Natural killer cell (primary cell): ENCODE data around the gene SLC37A3. TPM values are rescaled to one million over a fixed set of nuclear protein-coding genes. Genes with fewer than 3 reads are reported as not detected.

ENCODE experiments used
- ATAC-seq, 3 donors: fragments of 150-1000 bp in 2 of 3; fragments of 200-7000 bp in 1 of 3; cut with Tn5 transposase; 1 replicate in 1 of 3; 2 replicates in 2 of 3; pipeline ENCODE4 v1.10.0; 2021; ENCODE audit warnings: mild to moderate bottlenecking in 2 of 3, moderate library complexity in 2 of 3
- DNase-seq, 2 donors: peaks; one replicate each; pipeline versions ENCODE4 v3.0.0 to v3.0.0-alpha.2; 2013 to 2021; ENCODE audit warnings: mixed read lengths in 1 of 2
- H3K27ac ChIP-seq: one replicate; pipeline ENCODE4 v1.5.1; 2013; ENCODE audit warnings: mild to moderate bottlenecking, low read length
- H3K27me3 ChIP-seq: one replicate; pipeline ENCODE4 v1.6.1; 2013; ENCODE audit warnings: low read length; ENCODE audit not compliant: control insufficient read depth, insufficient read depth
- H3K36me3 ChIP-seq: one replicate; pipeline ENCODE4 v1.6.1; 2013; ENCODE audit warnings: low read length; ENCODE audit not compliant: control insufficient read depth, insufficient read depth
- H3K4me1 ChIP-seq: one replicate; pipeline ENCODE4 v1.6.1; 2013; ENCODE audit warnings: low read length; ENCODE audit not compliant: control insufficient read depth, insufficient read depth
- H3K4me3 ChIP-seq: one replicate; pipeline ENCODE4 v1.5.1; 2013; ENCODE audit warnings: low read length
- H3K9me3 ChIP-seq: one replicate; pipeline ENCODE4 v1.6.1; 2013; ENCODE audit warnings: low read length; ENCODE audit not compliant: control insufficient read depth, insufficient read depth
- H3K27ac Mint-ChIP-seq, 2 donors: one replicate each; pipeline ENCODE4 v1.8.0; 2022; ENCODE audit warnings: mild to moderate bottlenecking in 2 of 2, mixed read lengths in 2 of 2, moderate library complexity in 1 of 2
- H3K27me3 Mint-ChIP-seq, 2 donors: one replicate each; pipeline ENCODE4 v1.8.0; 2022; ENCODE audit warnings: low read depth in 2 of 2, mixed read lengths in 2 of 2
- H3K36me3 Mint-ChIP-seq: one replicate; pipeline ENCODE4 v1.8.0; 2022; ENCODE audit warnings: mixed read lengths
- H3K4me1 Mint-ChIP-seq, 2 donors: one replicate each; pipeline ENCODE4 v1.8.0; 2022; ENCODE audit warnings: mixed read lengths in 2 of 2
- H3K4me3 Mint-ChIP-seq: one replicate; pipeline ENCODE4 v1.8.0; 2022; ENCODE audit warnings: mild to moderate bottlenecking, moderate library complexity, mixed read lengths
- H3K9me3 Mint-ChIP-seq, 2 donors: one replicate each; pipeline ENCODE4 v1.8.0; 2022; ENCODE audit warnings: mixed read lengths in 2 of 2
- WGBS: methylation state at CpG from one replicate; pipeline ENCODE4 v1.1.7; 2013; ENCODE audit warnings: missing lambda C conversion rate; ENCODE audit not compliant: insufficient coverage; 5-methylcytosine and 5-hydroxymethylcytosine counted together
- intact Hi-C: fragments of 100-400 bp; cut with micrococcal nuclease; formaldehyde crosslinking; loops from one replicate; pipeline ENCODE4 v1.14.2; 2022
- total RNA-seq, 4 donors: library from RNA; stranded (reverse); fragments of 120-200 nt in 1 of 4; gene quantifications; one replicate each; pipeline versions ENCODE4 v1.2.3 to v1.2.4, GENCODE V29; 2013 to 2022
- TF ChIP-seq, protein P1 (sequence below): fragments of 200-600 bp; IDR thresholded peaks from one replicate; pipeline ENCODE4 v1.8.0; 2022; ENCODE audit warnings: antibody characterized with exemption

SLC37A3 gene
- total RNA-seq, 3 donors from 2014 or later (not counting 1 experiment from before 2014, with no cell fraction given), result 19.1 to 26.4 (median 24.5) TPM

DNA sequence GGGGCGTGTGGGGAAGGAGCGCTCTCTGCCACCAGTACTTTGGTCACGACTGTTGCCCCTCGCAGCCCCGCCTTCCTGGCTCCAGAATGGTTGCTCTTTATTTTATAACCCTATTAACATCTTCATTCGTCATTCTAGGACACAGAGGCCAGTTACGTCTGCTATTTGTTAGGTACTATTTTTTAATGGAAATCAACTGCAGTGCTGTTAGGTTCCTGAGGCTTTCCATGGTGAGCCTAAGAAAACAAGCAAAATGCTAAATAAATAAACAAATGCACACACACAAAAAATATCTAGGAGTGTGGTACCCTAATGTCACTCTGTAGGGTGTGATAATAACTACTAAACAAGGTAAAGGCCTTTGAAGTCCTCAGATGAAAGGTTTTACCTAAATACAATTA lies 71.1 kb downstream of the SLC37A3 start:
- Histone ChIP-seq H3K27ac (no peak overlapping the region), H3K27me3 (no peaks in the 10 kb centered on the region), H3K4me1 (peaks cover 2% of the 10 kb centered on the region), H3K36me3 (no peaks in the 10 kb centered on the region), H3K9me3 (no peaks in the 10 kb centered on the region), H3K4me3 (no peak overlapping the region)
- intact Hi-C loops, result no loop called here
- no peaks in the 10 kb centered on the region for H3K9me3 Mint-ChIP-seq
- DNase-seq (no peak), ATAC-seq (no peak)
- H3K27me3 Mint-ChIP-seq, result no peaks in the 10 kb centered on the region
- H3K36me3 Mint-ChIP-seq, result no peaks in the 10 kb centered on the region
- no peak overlapping the region for H3K27ac Mint-ChIP-seq
- H3K4me3 Mint-ChIP-seq, result no peak overlapping the region
- WGBS, result 82% methylated on average over 5 of the region's 7 CpGs
- TF ChIP-seq, protein P1, sequence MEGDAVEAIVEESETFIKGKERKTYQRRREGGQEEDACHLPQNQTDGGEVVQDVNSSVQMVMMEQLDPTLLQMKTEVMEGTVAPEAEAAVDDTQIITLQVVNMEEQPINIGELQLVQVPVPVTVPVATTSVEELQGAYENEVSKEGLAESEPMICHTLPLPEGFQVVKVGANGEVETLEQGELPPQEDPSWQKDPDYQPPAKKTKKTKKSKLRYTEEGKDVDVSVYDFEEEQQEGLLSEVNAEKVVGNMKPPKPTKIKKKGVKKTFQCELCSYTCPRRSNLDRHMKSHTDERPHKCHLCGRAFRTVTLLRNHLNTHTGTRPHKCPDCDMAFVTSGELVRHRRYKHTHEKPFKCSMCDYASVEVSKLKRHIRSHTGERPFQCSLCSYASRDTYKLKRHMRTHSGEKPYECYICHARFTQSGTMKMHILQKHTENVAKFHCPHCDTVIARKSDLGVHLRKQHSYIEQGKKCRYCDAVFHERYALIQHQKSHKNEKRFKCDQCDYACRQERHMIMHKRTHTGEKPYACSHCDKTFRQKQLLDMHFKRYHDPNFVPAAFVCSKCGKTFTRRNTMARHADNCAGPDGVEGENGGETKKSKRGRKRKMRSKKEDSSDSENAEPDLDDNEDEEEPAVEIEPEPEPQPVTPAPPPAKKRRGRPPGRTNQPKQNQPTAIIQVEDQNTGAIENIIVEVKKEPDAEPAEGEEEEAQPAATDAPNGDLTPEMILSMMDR, result no peak
- H3K4me1 Mint-ChIP-seq, result no peaks in the 10 kb centered on the region

DNA sequence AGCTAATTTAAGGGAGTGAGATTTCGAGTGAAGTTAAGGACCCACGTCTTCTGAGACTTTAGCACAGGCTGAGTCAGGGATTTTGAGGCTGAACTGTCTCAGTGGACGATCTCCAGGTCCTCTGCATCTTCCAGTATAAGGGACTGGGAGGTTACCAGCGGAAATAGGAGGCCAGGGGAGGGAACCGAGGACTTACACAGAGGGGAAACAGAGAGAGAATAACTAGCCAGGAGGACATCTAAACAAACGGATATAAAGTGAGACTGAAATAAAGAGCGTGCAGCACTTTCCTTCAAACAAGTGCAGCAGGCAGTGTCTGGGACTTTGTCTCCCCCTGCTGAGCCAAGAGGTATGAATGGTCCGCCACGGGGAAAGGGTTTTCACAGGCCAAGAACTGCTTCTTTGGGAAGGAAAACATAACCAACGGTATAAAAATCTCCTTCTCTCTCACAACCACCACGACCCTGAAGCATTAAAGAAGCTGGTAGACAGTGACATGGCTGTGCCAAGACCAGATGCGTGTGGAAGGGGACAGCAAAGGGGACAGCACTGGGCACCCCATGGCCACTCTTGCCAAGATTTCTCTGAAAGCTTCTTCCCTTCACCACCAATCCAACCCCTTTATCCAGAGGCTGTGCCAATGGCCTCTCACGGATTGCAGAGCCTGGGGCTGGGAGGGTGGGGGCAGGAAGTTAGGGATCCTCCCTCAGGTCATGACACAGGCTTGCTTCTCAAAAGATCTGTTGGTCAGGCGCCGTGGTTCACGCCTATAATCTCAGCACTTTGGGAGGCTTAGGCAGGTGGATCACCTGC lies 72.0 kb downstream of the SLC37A3 start:
- H3K4me3 ChIP-seq, result no peak overlapping the region
- 46% methylated on average over 16 of the region's 16 CpGs for WGBS
- no peak overlapping the region for H3K4me3 Mint-ChIP-seq
- no peaks in the 10 kb centered on the region for H3K4me1 Mint-ChIP-seq
- intact Hi-C loops, result loop anchor here (1.0 kb wide), 1 partner anchor 151 kb away; no protein-coding TSS in a partner anchor
- H3K27ac Mint-ChIP-seq, result no peak overlapping the region
- H3K9me3 Mint-ChIP-seq, result no peaks in the 10 kb centered on the region
- H3K36me3 ChIP-seq, result no peaks in the 10 kb centered on the region
- H3K4me1 ChIP-seq, result peaks cover 2% of the 10 kb centered on the region
- ATAC-seq (peak; percentile 75 to 87 (median 80)), DNase-seq (peak in 1 of 2 donors; percentile 72)
- H3K27me3 Mint-ChIP-seq, result no peaks in the 10 kb centered on the region
- no peaks in the 10 kb centered on the region for H3K27me3 ChIP-seq
- no peak overlapping the region for H3K27ac ChIP-seq
- TF ChIP-seq, protein P1, result peak; percentile 31
- no peaks in the 10 kb centered on the region for H3K9me3 ChIP-seq
- no peaks in the 10 kb centered on the region for H3K36me3 Mint-ChIP-seq

DNA sequence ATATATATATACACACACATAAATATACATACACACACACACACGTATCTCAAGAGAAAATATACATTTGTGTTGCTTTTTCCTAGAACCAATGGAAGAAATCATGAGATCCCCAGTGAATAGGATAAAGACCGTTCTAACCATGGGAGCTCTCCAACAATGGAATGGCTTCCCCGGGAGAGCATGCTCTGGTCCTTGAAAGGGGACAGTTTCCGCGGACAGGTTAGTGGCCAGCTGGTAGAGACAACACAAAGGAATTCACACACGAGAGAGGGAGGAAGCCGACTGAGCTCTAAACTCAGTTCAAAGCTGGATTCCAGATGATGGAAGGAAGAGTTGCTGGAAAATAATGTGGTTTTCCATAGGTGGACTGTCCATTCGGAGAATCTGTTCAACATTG lies 72.7 kb downstream of the SLC37A3 start:
- WGBS, result 90% methylated on average over 8 of the region's 8 CpGs
- no peaks in the 10 kb centered on the region for H3K27me3 ChIP-seq
- no peaks in the 10 kb centered on the region for H3K9me3 ChIP-seq
- H3K4me1 ChIP-seq, result peaks cover 2% of the 10 kb centered on the region
- no peak overlapping the region for H3K27ac ChIP-seq
- no peak overlapping the region for H3K4me3 ChIP-seq
- Mint-ChIP-seq H3K27me3 (no peaks in the 10 kb centered on the region), H3K4me1 (no peaks in the 10 kb centered on the region), H3K36me3 (no peaks in the 10 kb centered on the region), H3K9me3 (no peaks in the 10 kb centered on the region), H3K4me3 (no peak overlapping the region), H3K27ac (no peak overlapping the region)
- TF ChIP-seq, protein P1, result no peak
- DNase-seq (no peak), ATAC-seq (no peak)
- H3K36me3 ChIP-seq, result no peaks in the 10 kb centered on the region
- intact Hi-C loops, result no loop called here
